ENCODE results near the gene ATG16L1. TPM values are rescaled to one million over a fixed set of nuclear protein-coding genes. Genes with fewer than 3 reads are reported as not detected.
A peak's percentile ranks its signal among the peaks of the same experiment; 100 is the strongest.
"Not testable (repeated sequence)": the region's sequence is repeated elsewhere in the genome, so short reads cannot be mapped to it uniquely, and the experiment has no call there.

The ATG16L1 gene
- total RNA-seq, 4 donors from 2014 or later, result 24.7 to 40.3 (median 30.2) TPM

DNA sequence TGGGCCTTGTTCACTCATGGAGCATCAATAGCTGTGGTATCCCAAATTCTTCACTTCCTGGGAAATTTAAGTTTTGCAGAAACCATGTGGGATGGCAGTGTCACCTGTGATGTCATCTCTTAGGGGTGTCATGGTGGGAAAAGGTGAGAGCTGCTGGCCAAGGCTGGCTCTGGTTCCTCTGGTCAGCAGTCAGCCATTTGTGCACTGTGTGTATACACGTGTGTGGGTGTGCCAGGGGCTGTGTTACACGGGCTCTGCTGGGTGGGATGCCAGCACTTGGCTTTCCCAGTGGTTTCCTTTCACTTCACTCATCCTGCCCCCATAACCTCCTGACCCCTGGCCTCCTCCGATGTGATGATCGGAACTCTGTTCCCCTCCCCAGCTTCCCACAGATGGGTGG is 77.4 kb downstream of the ATG16L1 start:
- 85% methylated on average over 4 of the region's 4 CpGs for WGBS

DNA sequence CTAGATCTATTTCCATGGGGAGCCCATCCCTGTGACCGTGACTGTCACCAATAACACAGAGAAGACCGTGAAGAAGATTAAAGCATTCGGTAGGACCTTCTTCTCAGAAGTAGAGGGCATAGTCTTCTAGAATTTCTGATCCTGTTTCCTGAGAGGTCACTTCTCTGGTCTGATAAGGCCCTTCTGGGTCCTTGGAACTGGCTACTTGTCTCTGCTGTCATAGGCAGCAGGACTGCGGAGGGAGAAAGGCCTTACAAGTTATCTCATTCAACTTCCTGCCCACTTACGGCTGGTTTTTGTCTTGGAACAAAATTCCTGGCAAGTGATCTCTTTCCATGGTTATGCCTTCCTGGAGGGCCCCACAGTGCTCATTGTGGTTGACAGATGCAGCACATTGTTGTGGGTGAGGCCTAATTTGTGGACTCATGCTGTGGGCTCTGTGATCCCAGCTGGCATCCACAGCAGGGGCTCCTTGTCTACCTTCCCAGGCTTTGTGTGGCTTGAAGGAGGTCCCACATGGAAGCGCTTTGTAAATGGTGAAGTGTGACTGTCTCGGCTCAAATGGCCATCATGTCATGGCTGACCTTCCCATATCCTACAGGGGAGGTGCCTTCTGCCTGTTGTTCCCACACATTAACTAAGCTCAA is 78.1 kb downstream of the ATG16L1 start:
- TF ChIP-seq, protein P1, sequence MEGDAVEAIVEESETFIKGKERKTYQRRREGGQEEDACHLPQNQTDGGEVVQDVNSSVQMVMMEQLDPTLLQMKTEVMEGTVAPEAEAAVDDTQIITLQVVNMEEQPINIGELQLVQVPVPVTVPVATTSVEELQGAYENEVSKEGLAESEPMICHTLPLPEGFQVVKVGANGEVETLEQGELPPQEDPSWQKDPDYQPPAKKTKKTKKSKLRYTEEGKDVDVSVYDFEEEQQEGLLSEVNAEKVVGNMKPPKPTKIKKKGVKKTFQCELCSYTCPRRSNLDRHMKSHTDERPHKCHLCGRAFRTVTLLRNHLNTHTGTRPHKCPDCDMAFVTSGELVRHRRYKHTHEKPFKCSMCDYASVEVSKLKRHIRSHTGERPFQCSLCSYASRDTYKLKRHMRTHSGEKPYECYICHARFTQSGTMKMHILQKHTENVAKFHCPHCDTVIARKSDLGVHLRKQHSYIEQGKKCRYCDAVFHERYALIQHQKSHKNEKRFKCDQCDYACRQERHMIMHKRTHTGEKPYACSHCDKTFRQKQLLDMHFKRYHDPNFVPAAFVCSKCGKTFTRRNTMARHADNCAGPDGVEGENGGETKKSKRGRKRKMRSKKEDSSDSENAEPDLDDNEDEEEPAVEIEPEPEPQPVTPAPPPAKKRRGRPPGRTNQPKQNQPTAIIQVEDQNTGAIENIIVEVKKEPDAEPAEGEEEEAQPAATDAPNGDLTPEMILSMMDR (IDR thresholded peaks at IDR 0.05), result no peak
- no peak for TF ChIP-seq EP300 (IDR thresholded peaks at IDR 0.05)
- no peak for TF ChIP-seq POLR2AphosphoS5 (IDR thresholded peaks at IDR 0.05)
- no peak for TF ChIP-seq POLR2A (IDR thresholded peaks at IDR 0.05; ENCODE audit: low read depth)
- Histone ChIP-seq H3K4me1 (no peaks in the 10 kb centered on the region), H3K4me3 (no peak overlapping the region), H3K27ac (replicated peaks in 1 of 4) (no peak overlapping the region), H3K9me3 (no peaks in the 10 kb centered on the region), H3K36me3 (no peaks in the 10 kb centered on the region), H3K27me3 (no peaks in the 10 kb centered on the region)
- intact Hi-C loops (cut with DNase I), result no loop called here
- WGBS, result 79% methylated on average over 7 of the region's 7 CpGs
- no peak for DNase-seq (ENCODE audit: extremely low spot score)

More for the DNA sequence above, 77.4 kb downstream of the ATG16L1 start:
- no peak for TF ChIP-seq POLR2A (IDR thresholded peaks at IDR 0.05; ENCODE audit: low read depth)
- TF ChIP-seq, protein P1 (IDR thresholded peaks at IDR 0.05), result no peak
- TF ChIP-seq EP300 (IDR thresholded peaks at IDR 0.05), result no peak
- no peak for TF ChIP-seq POLR2AphosphoS5 (IDR thresholded peaks at IDR 0.05)
- no peaks in the 10 kb centered on the region for H3K4me1 ChIP-seq
- intact Hi-C loops (cut with DNase I), result no loop called here
- no peak for DNase-seq (ENCODE audit: extremely low spot score)
- H3K4me3 ChIP-seq, result no peak overlapping the region
- H3K36me3 ChIP-seq, result no peaks in the 10 kb centered on the region
- H3K27me3 ChIP-seq, result no peaks in the 10 kb centered on the region
- H3K9me3 ChIP-seq, result no peaks in the 10 kb centered on the region
- H3K27ac ChIP-seq (replicated peaks in 1 of 4), result no peak overlapping the region

GRCh38 chr2:233331536-233331935 is 80.1 kb downstream of the ATG16L1 start:
- no peaks in the 10 kb centered on the region for H3K9me3 ChIP-seq
- H3K4me1 ChIP-seq, result no peaks in the 10 kb centered on the region
- TF ChIP-seq POLR2AphosphoS5 (IDR thresholded peaks at IDR 0.05), result peak; percentile 8 to 45
- TF ChIP-seq, protein P1 (IDR thresholded peaks at IDR 0.05), result no peak
- no peaks in the 10 kb centered on the region for H3K36me3 ChIP-seq
- no peak for DNase-seq (ENCODE audit: extremely low spot score)
- intact Hi-C loops (cut with DNase I), result no loop called here
- no peak overlapping the region for H3K4me3 ChIP-seq
- H3K27ac ChIP-seq (replicated peaks in 1 of 4), result peak overlapping the region in 2 of 4 donors; percentile 41 to 44
- 74% methylated on average over 15 of the region's 15 CpGs for WGBS
- H3K27me3 ChIP-seq, result no peaks in the 10 kb centered on the region

- no peak for DNase-seq (ENCODE audit: extremely low spot score)
- WGBS, result 76% methylated on average over 4 of the region's 4 CpGs
- Histone ChIP-seq H3K27ac (replicated peaks in 1 of 4) (peak overlapping the region; percentile 27 to 53 (median 43)), H3K4me3 (no peak overlapping the region), H3K4me1 (no peaks in the 10 kb centered on the region), H3K36me3 (no peaks in the 10 kb centered on the region), H3K9me3 (no peaks in the 10 kb centered on the region), H3K27me3 (no peaks in the 10 kb centered on the region)
- TF ChIP-seq EP300 (IDR thresholded peaks at IDR 0.05) (no peak), POLR2AphosphoS5 (IDR thresholded peaks at IDR 0.05) (no peak), POLR2A (IDR thresholded peaks at IDR 0.05; ENCODE audit: low read depth) (no peak)
- TF ChIP-seq, protein P1 (IDR thresholded peaks at IDR 0.05), result no peak
- intact Hi-C loops (cut with DNase I), result no loop called here
Observed at GRCh38 chr2:233332125-233332524, 80.7 kb downstream of the ATG16L1 start.

- no peak overlapping the region for H3K27ac ChIP-seq (replicated peaks in 1 of 4)
- TF ChIP-seq, protein P1 (IDR thresholded peaks at IDR 0.05), result no peak
- TF ChIP-seq POLR2A (IDR thresholded peaks at IDR 0.05; ENCODE audit: low read depth) (no peak), POLR2AphosphoS5 (IDR thresholded peaks at IDR 0.05) (no peak), EP300 (IDR thresholded peaks at IDR 0.05) (no peak)
- WGBS, result 92% methylated on average over 10 of the region's 11 CpGs
- intact Hi-C loops (cut with DNase I), result no loop called here
- H3K27me3 ChIP-seq, result no peaks in the 10 kb centered on the region
- H3K4me1 ChIP-seq, result no peaks in the 10 kb centered on the region
- H3K36me3 ChIP-seq, result no peaks in the 10 kb centered on the region
- no peak for DNase-seq (ENCODE audit: extremely low spot score)
- H3K4me3 ChIP-seq, result no peak overlapping the region
- no peaks in the 10 kb centered on the region for H3K9me3 ChIP-seq
Observed at GRCh38 chr2:233334915-233335314, 83.4 kb downstream of the ATG16L1 start.

DNA sequence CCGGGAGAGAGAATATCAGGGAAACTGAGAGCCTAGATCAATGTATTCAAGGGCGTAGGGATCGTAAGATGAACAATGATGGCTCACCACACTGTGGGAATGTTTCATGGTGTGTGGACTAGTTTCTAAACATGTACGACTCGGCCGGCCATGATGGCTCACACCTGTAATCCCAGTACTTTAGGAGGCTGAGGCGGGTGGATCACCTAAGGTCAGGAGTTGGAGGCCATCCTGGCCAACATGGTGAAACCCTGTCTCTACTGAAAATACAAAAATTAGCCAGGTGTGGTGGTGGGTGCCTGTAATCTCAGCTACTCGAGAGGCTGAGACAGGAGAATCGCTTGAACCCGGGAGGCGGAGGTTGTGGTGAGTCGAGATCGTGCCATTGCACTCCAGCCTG is 84.6 kb downstream of the ATG16L1 start:
- intact Hi-C loops (cut with DNase I); H3K9me3 ChIP-seq; H3K4me3 ChIP-seq; H3K27me3 ChIP-seq; H3K36me3 ChIP-seq; H3K4me1 ChIP-seq; DNase-seq (ENCODE audit: extremely low spot score); H3K27ac ChIP-seq (replicated peaks in 1 of 4): not testable (repeated sequence)
- 88% methylated on average over 13 of the region's 13 CpGs for WGBS

Data from esophagus muscularis mucosa (tissue), 4 donors.